HepG2 (cell line): ENCODE measurements around the gene SUCLG2. TPM values are rescaled to one million over a fixed set of nuclear protein-coding genes. Genes with fewer than 3 reads are reported as not detected.

Source experiments
- ATAC-seq: fragments of 200-7000 bp; cut with Tn5 transposase; 3 replicates; pipeline ENCODE4 v1.9.1; 2020; ENCODE audit warnings: mild to moderate bottlenecking, moderate library complexity
- BruUV-seq: library from RNA; stranded (reverse); fragments of 400-500 nt; replicated peaks from 2 replicates; lab custom pipeline; 2021; lab: Mats Ljungman, UMichigan
- CTCF ChIA-PET: fragments of 300-600 bp; formaldehyde crosslinking; extraction: SDS; loops from one replicate; lab custom pipeline; 2021; ENCODE audit warnings: low total read pairs, inconsistent platforms, low intra/inter-chr PET ratio; lab: Yijun Ruan, JAX
- POLR2A ChIA-PET: fragments of 350-600 bp; sonication (Branson Sonifier 250); formaldehyde crosslinking; loops from one replicate; lab custom pipeline; 2020; ENCODE audit warnings: antibody characterized with exemption, inconsistent platforms; lab: Yijun Ruan, JAX
- DNase-seq: peaks from one replicate; pipeline ENCODE4 v3.0.0-alpha.2; 2015; ENCODE audit warnings: low spot score
- FAIRE-seq: peaks from 3 replicates; lab custom pipeline; 2011; peaks lifted over from hg19 to GRCh38; lab: Jason Lieb, UNC
- H2AFZ ChIP-seq: one replicate; pipeline ENCODE4 v1.6.1; 2011; ENCODE audit warnings: low read length, inconsistent platforms
- H3K27ac ChIP-seq: fragments of 300-600 bp; 3 replicates; pipeline ENCODE4 v1.8.0; 2011; ENCODE audit warnings: mixed run types, mild to moderate bottlenecking, mixed read lengths, low read length, inconsistent platforms; ENCODE audit not compliant: insufficient read depth; ENCODE audit errors: extremely low read length
- H3K27me3 ChIP-seq, 2 experiments: fragments of 200-600 bp in 1 of 2; 2 replicates in 1 of 2; 3 replicates in 1 of 2; pipeline versions ENCODE4 v1.6.0 to v1.8.0; 2011; ENCODE audit warnings: low read length in 2 of 2, mild to moderate bottlenecking in 2 of 2, moderate library complexity in 2 of 2, inconsistent platforms in 1 of 2; ENCODE audit not compliant: insufficient read depth in 2 of 2, control insufficient read depth in 1 of 2
- H3K36me3 ChIP-seq, 2 experiments: fragments of 200-600 bp in 1 of 2; replicated peaks in 1 of 2; 2 replicates in 1 of 2; 3 replicates in 1 of 2; pipeline versions ENCODE4 v1.5.1 to v1.8.0; 2011; ENCODE audit warnings: low read length in 2 of 2, inconsistent platforms in 1 of 2; ENCODE audit not compliant: insufficient read depth in 2 of 2, control insufficient read depth in 1 of 2
- H3K4me1 ChIP-seq: 2 replicates; pipeline ENCODE4 v1.5.1; 2012; ENCODE audit warnings: low read length, inconsistent platforms; ENCODE audit not compliant: insufficient read depth
- H3K4me2 ChIP-seq: 2 replicates; pipeline ENCODE4 v1.6.0; 2011; ENCODE audit warnings: low read depth, low read length, inconsistent platforms
- H3K4me3 ChIP-seq, 3 experiments: fragments of 200-600 bp in 1 of 3; sonication (generic), shearing (Covaris generic) in 1 of 3; replicated peaks in 1 of 3; 2 replicates each; pipeline ENCODE4 v1.5.1; 2011 to 2016; ENCODE audit warnings: low read length in 3 of 3, inconsistent platforms in 2 of 3, low read depth in 2 of 3, mild to moderate bottlenecking in 2 of 3, control low read depth in 1 of 3, mixed read lengths in 1 of 3; ENCODE audit not compliant: insufficient read depth in 1 of 3
- H3K79me2 ChIP-seq: one replicate; pipeline ENCODE4 v1.6.1; 2011; ENCODE audit warnings: low read length, inconsistent platforms; ENCODE audit not compliant: insufficient read depth
- H3K9ac ChIP-seq: 2 replicates; pipeline ENCODE4 v1.6.0; 2011; ENCODE audit warnings: mild to moderate bottlenecking, low read depth, low read length, inconsistent platforms; ENCODE audit not compliant: insufficient read depth
- H3K9me3 ChIP-seq: 2 replicates; pipeline ENCODE4 v1.5.1; 2012; ENCODE audit warnings: mild to moderate bottlenecking, low read length
- H4K20me1 ChIP-seq: 2 replicates; pipeline ENCODE4 v1.6.0; 2011; ENCODE audit warnings: inconsistent platforms, mild to moderate bottlenecking, low read length, moderate library complexity; ENCODE audit not compliant: insufficient read depth
- CREB1 ChIP-seq, 2 experiments: fragments of 450-650 bp in 1 of 2; IDR thresholded peaks; 2 replicates each; pipeline ENCODE4 v1.6.1; 2016 to 2017; ENCODE audit warnings: control low read depth in 1 of 2, mild to moderate bottlenecking in 1 of 2, missing compliant biosample characterization in 1 of 2, missing genetic modification characterization in 1 of 2
- CREB3 ChIP-seq: sonication (generic); formaldehyde crosslinking; IDR thresholded peaks from 2 replicates; pipeline ENCODE4 v1.5.0; 2020; ENCODE audit warnings: missing genetic modification reagents
- FOSL2 ChIP-seq: sonication (generic); formaldehyde crosslinking; IDR thresholded peaks from 2 replicates; pipeline ENCODE4 v1.4.0; 2020; ENCODE audit warnings: missing genetic modification reagents
- HNF4A ChIP-seq: sonication (generic); formaldehyde crosslinking; IDR thresholded peaks from 2 replicates; pipeline ENCODE4 v1.4.0; 2020; ENCODE audit warnings: missing genetic modification reagents
- IRF9 ChIP-seq: sonication (generic); formaldehyde crosslinking; IDR thresholded peaks from 2 replicates; pipeline ENCODE4 v1.8.0; 2022; ENCODE audit warnings: missing genetic modification reagents, mild to moderate bottlenecking, borderline replicate concordance
- KLF16 ChIP-seq, 2 experiments: sonication (generic) in 1 of 2; formaldehyde crosslinking in 1 of 2; IDR thresholded peaks; 2 replicates each; pipeline versions ENCODE4 v1.6.1 to v1.8.0; 2016 to 2023; ENCODE audit warnings: missing genetic modification reagents in 2 of 2, missing compliant biosample characterization in 1 of 2
- NFE2L2 ChIP-seq: fragments of 150-350 bp; IDR thresholded peaks from 2 replicates; pipeline ENCODE4 v1.6.1; 2014; ENCODE audit warnings: low read length
- RFX3 ChIP-seq: IDR thresholded peaks from 2 replicates; pipeline ENCODE4 v1.6.1; 2016; ENCODE audit warnings: missing biosample characterization, missing genetic modification reagents
- SMC3 ChIP-seq: IDR thresholded peaks from 2 replicates; pipeline ENCODE4 v1.6.1; 2011; ENCODE audit warnings: low read length, improper control_type of control experiment
- SRSF4 ChIP-seq: fragments of 200-400 bp; formaldehyde crosslinking; IDR thresholded peaks from one replicate; pipeline ENCODE4 v1.6.1; 2018; ENCODE audit warnings: mild to moderate bottlenecking, low read depth, low read length, moderate library complexity; ENCODE audit not compliant: poor library complexity, severe bottlenecking
- TFAP4 ChIP-seq: sonication (generic); IDR thresholded peaks from 2 replicates; pipeline ENCODE4 v1.6.1; 2016; ENCODE audit warnings: low read depth, borderline replicate concordance
- ZNF17 ChIP-seq: sonication (generic); formaldehyde crosslinking; IDR thresholded peaks from 2 replicates; pipeline ENCODE4 v1.5.0; 2020; ENCODE audit warnings: mild to moderate bottlenecking, missing genetic modification reagents
- ZNF230 ChIP-seq: sonication (generic); formaldehyde crosslinking; IDR thresholded peaks from 2 replicates; pipeline ENCODE4 v1.4.0; 2020; ENCODE audit warnings: mild to moderate bottlenecking, missing genetic modification reagents
- ZNF367 ChIP-seq: sonication (generic); formaldehyde crosslinking; IDR thresholded peaks from 2 replicates; pipeline ENCODE4 v1.4.0; 2020; ENCODE audit warnings: missing genetic modification reagents, borderline replicate concordance
- ZNF512 ChIP-seq: sonication (generic); formaldehyde crosslinking; IDR thresholded peaks from 2 replicates; pipeline ENCODE4 v1.4.0; 2020; ENCODE audit warnings: mild to moderate bottlenecking, missing genetic modification reagents
- WGBS: methylation state at CpG from one replicate; pipeline ENCODE4 v1.1.6; 2017; ENCODE audit warnings: low lambda C conversion rate; 5-methylcytosine and 5-hydroxymethylcytosine counted together
- in situ Hi-C: cut with HindIII; loops from 2 replicates; pipeline ENCODE4 v1.10.0; 2017; ENCODE audit warnings: low pct_unique_long_range_greater_than_20kb; ENCODE audit not compliant: extremely low pct_ligation_motif_present
- intact Hi-C: fragments of 100-400 bp; cut with micrococcal nuclease; formaldehyde crosslinking; loops from one replicate; pipeline ENCODE4 v1.10.0; 2022; ENCODE audit not compliant: unreplicated experiment
- polyA plus RNA-seq, 8 experiments: library from polyadenylated mRNA; depleted of rRNA in 3 of 8; stranded (reverse) in 7 of 8; unstranded in 1 of 8; fragments of >200 nt; fragmentation: Illumina TruSeq in 4 of 8; extraction: Trizol in 4 of 8; gene quantifications; 2 replicates each; pipeline versions ENCODE4 v1.2.1 to v1.2.3, GENCODE V29; 2011 to 2016; ENCODE audit warnings: low read depth in 4 of 8, missing spikeins in 1 of 8, mixed read lengths in 1 of 8; ENCODE audit not compliant: insufficient read depth in 1 of 8
- total RNA-seq, 5 experiments: library from RNA; depleted of rRNA; stranded (reverse); fragments of >200 nt; fragmentation: Illumina TruSeq; extraction: Trizol; gene quantifications; 2 replicates each; pipeline ENCODE4 v1.2.3, GENCODE V29; 2016; ENCODE audit warnings: low read depth in 1 of 5

Gene SUCLG2
- total and polyA plus RNA-seq, 2 of the 13 experiments (the other 11 are each of a cell fraction or from before 2014, with no cell fraction given) = 21.4 to 64.9 TPM

DNA sequence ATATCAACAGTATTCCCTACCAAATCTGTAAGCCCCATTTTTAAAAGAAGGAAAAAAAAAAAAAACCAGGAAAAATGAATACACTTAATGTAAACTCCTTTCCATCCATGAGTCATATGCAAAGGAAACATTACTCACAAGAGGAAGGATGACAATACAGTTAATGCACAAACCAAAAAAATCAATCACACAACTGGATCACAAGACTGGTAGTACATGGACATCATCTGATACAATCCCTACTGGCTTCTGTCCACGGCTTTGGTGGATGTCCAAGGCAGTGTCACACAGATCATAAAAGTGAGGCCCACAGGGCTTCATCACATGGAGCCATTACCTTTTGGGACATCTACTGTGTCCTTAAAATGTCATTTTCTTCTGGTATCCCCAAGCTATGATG lies 44.0 kb downstream of the SUCLG2 start:
- Histone ChIP-seq H3K4me1 (peaks cover 18% of the 10 kb centered on the region; the same call in 1 of the 2 replicates), H2AFZ (no peak overlapping the region), H3K4me3 (no peak overlapping the region), H3K36me3 (peaks cover 12 to 32% of the 10 kb centered on the region in 2 experiments), H4K20me1 (no peaks in the 10 kb centered on the region), H3K27ac (no peak overlapping the region), H3K79me2 (no peaks in the 10 kb centered on the region), H3K4me2 (no peak overlapping the region), H3K9me3 (no peaks in the 10 kb centered on the region), H3K9ac (no peak overlapping the region), H3K27me3 (no peaks in the 10 kb centered on the region)
- in situ Hi-C loops (no loop called here), intact Hi-C loops (no loop called here)
- ATAC-seq = peak; percentile 30; the same call in 1 of the 3 replicates
- 100% methylated on average over 1 of the region's 1 CpG for WGBS
- BruUV-seq = no TSS peak
- ChIA-PET POLR2A (interaction anchor here (0.9 kb wide), 1 partner anchor 45 kb away, joined by 3 read pairs; no protein-coding TSS in a partner anchor), CTCF (no interaction called here)
- FAIRE-seq = no peak
- DNase-seq = peak; percentile 35
- peak; percentile 11; the same call in 1 of the 2 replicates for TF ChIP-seq CREB1 (IDR thresholded peaks at IDR 0.05)
- TF ChIP-seq CREB1 (CRISPR knock-in tag; IDR thresholded peaks at IDR 0.05) = no peak
- no peak for TF ChIP-seq KLF16 (CRISPR knock-in tag; IDR thresholded peaks at IDR 0.05)
- 0 out of 2 replicates have a peak, but pooled peaks have one; percentile 22 for TF ChIP-seq FOSL2 (CRISPR knock-in tag)
- TF ChIP-seq NFE2L2 = peak; percentile 12; the same call in 1 of the 2 replicates

DNA sequence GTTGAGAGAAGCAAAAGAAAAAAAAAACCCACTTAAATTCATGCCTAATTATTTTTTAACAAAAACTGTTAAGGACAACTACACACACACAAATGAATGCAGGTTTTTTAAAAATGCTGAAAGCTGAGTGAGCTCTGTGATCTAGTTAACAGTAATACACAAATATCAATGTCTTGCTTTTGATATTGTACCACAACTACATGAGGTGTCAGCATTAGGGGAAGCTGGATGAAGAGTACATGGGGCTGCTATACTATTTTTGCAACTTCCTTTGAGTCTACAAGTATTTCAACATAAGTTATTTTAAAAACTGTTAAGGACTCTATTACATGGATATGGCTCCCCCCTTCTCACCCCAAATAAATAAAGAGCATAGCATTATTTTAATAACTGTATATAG lies 44.7 kb downstream of the SUCLG2 start:
- CTCF ChIA-PET = no interaction called here
- intact Hi-C loops = no loop called here
- Histone ChIP-seq H3K4me3 (no peak overlapping the region), H3K4me1 (peaks cover 18% of the 10 kb centered on the region; the same call in 1 of the 2 replicates), H3K9me3 (no peaks in the 10 kb centered on the region), H3K79me2 (no peaks in the 10 kb centered on the region), H3K36me3 (peaks cover 12 to 35% of the 10 kb centered on the region in 2 experiments), H3K27me3 (no peaks in the 10 kb centered on the region), H2AFZ (no peak overlapping the region), H4K20me1 (no peaks in the 10 kb centered on the region), H3K27ac (no peak overlapping the region), H3K9ac (no peak overlapping the region), H3K4me2 (no peak overlapping the region)
- FAIRE-seq = no peak
- in situ Hi-C loops = no loop called here
- POLR2A ChIA-PET = no interaction called here
- ATAC-seq = no peak
- no TSS peak for BruUV-seq
- DNase-seq = no peak
- TF ChIP-seq CREB3 (CRISPR knock-in tag) (no peak), SRSF4 (no peak), HNF4A (CRISPR knock-in tag) (no peak), ZNF512 (CRISPR knock-in tag) (no peak), IRF9 (CRISPR knock-in tag) (no peak), TFAP4 (no peak), ZNF367 (CRISPR knock-in tag) (no peak), ZNF230 (CRISPR knock-in tag) (no peak), ZNF17 (no peak), RFX3 (no peak), SMC3 (no peak)
